Keratinocyte (primary cell): Measurements from ENCODE around the gene ACTG1.

Experiments
- CTCF ChIP-seq, 3 experiments: IDR thresholded peaks in 1 of 3; conservative IDR thresholded peaks in 1 of 3; optimal IDR thresholded peaks in 1 of 3; 2 replicates in 2 of 3; 3 replicates in 1 of 3; pipeline versions ENCODE3 to v1.5.1; 2011; ENCODE audit warnings: low read length in 3 of 3, mild to moderate bottlenecking in 3 of 3, moderate library complexity in 2 of 3, control low read depth in 1 of 3, inconsistent platforms in 1 of 3; ENCODE audit not compliant: insufficient read depth in 2 of 3; ENCODE audit errors: extremely low read depth in 1 of 3
- EZH2 ChIP-seq: IDR thresholded peaks from one replicate; pipeline ENCODE4 v1.6.1; 2012; ENCODE audit warnings: inconsistent platforms, mild to moderate bottlenecking, low read length, moderate library complexity

DNA sequence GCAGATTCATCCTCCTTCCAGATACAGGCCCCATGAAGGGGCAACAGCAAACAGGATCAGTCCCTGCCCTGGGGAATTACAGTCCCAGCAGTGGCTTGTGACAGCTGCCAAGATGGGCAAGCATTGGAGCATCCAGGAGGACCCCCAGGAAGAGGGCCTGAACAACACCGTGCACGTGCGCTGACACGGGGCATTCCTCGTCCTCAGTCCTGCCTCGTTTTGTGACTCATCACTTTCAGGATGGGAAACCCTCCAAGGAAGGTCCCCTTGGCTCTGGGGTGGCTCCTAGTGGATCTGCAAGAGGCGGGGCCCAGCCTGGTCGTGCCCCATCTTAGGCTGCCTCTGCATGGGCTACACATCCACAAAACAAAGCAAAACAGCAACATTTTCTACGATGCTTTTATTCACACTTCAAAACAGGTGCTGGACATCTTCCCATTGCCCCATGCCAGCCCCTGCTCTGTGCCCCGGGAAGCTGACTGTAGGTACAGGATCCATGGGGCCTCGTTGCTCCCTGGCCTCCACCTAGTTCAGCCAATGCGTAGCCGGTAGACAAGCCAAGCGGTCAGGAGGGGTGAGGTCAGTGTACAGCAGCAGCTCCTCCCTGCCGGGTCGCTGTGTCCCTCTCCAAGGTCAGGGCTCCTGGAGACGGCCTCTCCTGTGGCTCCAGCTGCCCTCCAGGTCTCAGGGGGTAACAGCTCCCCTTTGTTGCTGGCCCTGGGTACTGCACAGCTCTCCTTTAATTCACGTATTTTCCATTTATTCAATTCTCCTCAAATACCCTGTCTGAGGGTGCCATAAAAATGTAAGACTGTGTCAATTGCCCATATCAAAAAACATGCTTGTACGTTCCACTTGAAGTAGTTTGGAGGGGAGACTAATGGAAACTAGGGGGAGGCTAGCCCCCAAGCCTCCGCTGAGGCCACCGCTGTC, 32.2 kb downstream of the ACTG1 start:
- TF ChIP-seq CTCF (optimal IDR thresholded peaks at IDR 0.05 in 1 of 3, IDR thresholded peaks at IDR 0.05 in 1 of 3, conservative IDR thresholded peaks at IDR 0.05 in 1 of 3; ENCODE audit: extremely low read depth in 1 of 3, insufficient read depth in 2 of 3, low read length in 3 of 3) (peak in 1 of 3 experiments; percentile 29), EZH2 (no peak)
